Nephron (organoid): ENCODE measurements around the gene FCHSD2.
"Not testable (repeated sequence)": the region's sequence is repeated elsewhere in the genome, so short reads cannot be mapped to it uniquely, and the experiment has no call there.

ENCODE experiments used
- H3K27ac Mint-ChIP-seq, 3 experiments: 2 replicates each; pipeline ENCODE4 v1.8.0; 2020; ENCODE audit warnings: mixed read lengths in 3 of 3, mild to moderate bottlenecking in 2 of 3, moderate library complexity in 1 of 3
- H3K27me3 Mint-ChIP-seq: 2 replicates; pipeline ENCODE4 v1.8.0; 2021; ENCODE audit warnings: low read depth, mild to moderate bottlenecking, moderate library complexity, mixed read lengths
- H3K36me3 Mint-ChIP-seq: 2 replicates; pipeline ENCODE4 v1.8.0; 2020; ENCODE audit warnings: low read depth, mixed read lengths
- H3K4me1 Mint-ChIP-seq: 2 replicates; pipeline ENCODE4 v1.8.0; 2020; ENCODE audit warnings: mixed read lengths
- H3K4me3 Mint-ChIP-seq, 3 experiments: 2 replicates each; pipeline ENCODE4 v1.8.0; 2020; ENCODE audit warnings: mild to moderate bottlenecking in 3 of 3, mixed read lengths in 3 of 3, moderate library complexity in 2 of 3
- H3K9me3 Mint-ChIP-seq: 2 replicates; pipeline ENCODE4 v1.8.0; 2020; ENCODE audit warnings: mixed read lengths
- CTCF ChIP-seq, 3 experiments: fragments of 200-600 bp; sonication (generic); IDR thresholded peaks; one replicate each; pipeline ENCODE4 v1.5.0; 2021; ENCODE audit warnings: antibody characterized with exemption in 3 of 3; ENCODE audit not compliant: unreplicated experiment in 3 of 3

FCHSD2 gene

GRCh38 chr11:72985645-72986044 is 156.5 kb downstream of the FCHSD2 start:
- no peak for TF ChIP-seq CTCF (IDR thresholded peaks at IDR 0.05; ENCODE audit: unreplicated experiment in 3 of 3)
- no peak overlapping the region for H3K4me3 Mint-ChIP-seq
- no peaks in the 10 kb centered on the region for H3K9me3 Mint-ChIP-seq
- H3K27me3 Mint-ChIP-seq = no peaks in the 10 kb centered on the region
- H3K36me3 Mint-ChIP-seq = peaks cover 31% of the 10 kb centered on the region
- peak overlapping the region; percentile 21 to 82 (median 27) for H3K27ac Mint-ChIP-seq
- H3K4me1 Mint-ChIP-seq = peaks cover 18% of the 10 kb centered on the region

GRCh38 chr11:72984453-72985077 is 157.6 kb downstream of the FCHSD2 start:
- Mint-ChIP-seq H3K27ac (peak overlapping the region in 2 of 3 experiments; percentile 41 to 44), H3K9me3 (peaks cover 1% of the 10 kb centered on the region), H3K4me3 (no peak overlapping the region), H3K4me1 (peaks cover 18% of the 10 kb centered on the region), H3K27me3 (no peaks in the 10 kb centered on the region), H3K36me3 (peaks cover 33% of the 10 kb centered on the region)
- TF ChIP-seq CTCF (IDR thresholded peaks at IDR 0.05; ENCODE audit: unreplicated experiment in 3 of 3) = no peak

GRCh38 chr11:72983560-72983959 is 158.6 kb downstream of the FCHSD2 start:
- H3K4me1 Mint-ChIP-seq = peaks cover 14% of the 10 kb centered on the region
- no peak overlapping the region for H3K4me3 Mint-ChIP-seq
- peaks cover 42% of the 10 kb centered on the region for H3K36me3 Mint-ChIP-seq
- H3K27me3 Mint-ChIP-seq = no peaks in the 10 kb centered on the region
- H3K9me3 Mint-ChIP-seq = peaks cover 3% of the 10 kb centered on the region
- no peak for TF ChIP-seq CTCF (IDR thresholded peaks at IDR 0.05; ENCODE audit: unreplicated experiment in 3 of 3)
- no peak overlapping the region for H3K27ac Mint-ChIP-seq

- Mint-ChIP-seq H3K27me3 (no peaks in the 10 kb centered on the region), H3K4me3 (no peak overlapping the region), H3K36me3 (peaks cover 50% of the 10 kb centered on the region), H3K9me3 (peaks cover 5% of the 10 kb centered on the region), H3K4me1 (peaks cover 12% of the 10 kb centered on the region), H3K27ac (no peak overlapping the region)
- TF ChIP-seq CTCF (IDR thresholded peaks at IDR 0.05; ENCODE audit: unreplicated experiment in 3 of 3) = no peak
Observed at GRCh38 chr11:72981971-72982685, 160.0 kb downstream of the FCHSD2 start.

- Mint-ChIP-seq H3K4me1 (peaks cover 8% of the 10 kb centered on the region), H3K36me3 (peaks cover 57% of the 10 kb centered on the region), H3K27ac (no peak overlapping the region), H3K27me3 (no peaks in the 10 kb centered on the region), H3K4me3 (no peak overlapping the region), H3K9me3 (peaks cover 9% of the 10 kb centered on the region)
- no peak for TF ChIP-seq CTCF (IDR thresholded peaks at IDR 0.05; ENCODE audit: unreplicated experiment in 3 of 3)
Observed at GRCh38 chr11:72981080-72981479, 161.0 kb downstream of the FCHSD2 start.

GRCh38 chr11:72977782-72978181 is 164.3 kb downstream of the FCHSD2 start:
- not testable (repeated sequence) for H3K27ac Mint-ChIP-seq, H3K27me3 Mint-ChIP-seq, H3K4me1 Mint-ChIP-seq, H3K4me3 Mint-ChIP-seq
- Mint-ChIP-seq H3K9me3 (peaks cover 21% of the 10 kb centered on the region), H3K36me3 (peaks cover 77% of the 10 kb centered on the region)

GRCh38 chr11:72976522-72976892 is 165.6 kb downstream of the FCHSD2 start:
- not testable (repeated sequence) for H3K4me1 Mint-ChIP-seq, H3K27ac Mint-ChIP-seq, H3K27me3 Mint-ChIP-seq, H3K4me3 Mint-ChIP-seq
- H3K36me3 Mint-ChIP-seq = peaks cover 84% of the 10 kb centered on the region
- peaks cover 21% of the 10 kb centered on the region for H3K9me3 Mint-ChIP-seq
